Body of pancreas (tissue), 4 donors: ENCODE measurements around the gene GCC2. TPM values are rescaled to one million over a fixed set of nuclear protein-coding genes. Genes with fewer than 3 reads are reported as not detected.
"Not testable (repeated sequence)": the region's sequence is repeated elsewhere in the genome, so short reads cannot be mapped to it uniquely, and the experiment has no call there.

ENCODE experiments used
- ATAC-seq: fragments of 150-250 bp; one replicate; pipeline ENCODE4 v1.9.1; 2016
- DNase-seq, 4 donors: peaks; one replicate each; pipeline ENCODE4 v3.0.0-alpha.2; 2019
- H3K27ac ChIP-seq, 4 donors: fragments of 200-600 bp; sonication (generic); 1 replicate in 3 of 4; 2 replicates in 1 of 4; pipeline versions ENCODE4 v1.5.1 to v1.6.1; 2016 to 2019; ENCODE audit warnings: mild to moderate bottlenecking in 1 of 4, mixed read lengths in 1 of 4, moderate library complexity in 1 of 4
- H3K27me3 ChIP-seq, 2 donors: fragments of 200-600 bp; sonication (generic); one replicate each; pipeline ENCODE4 v1.6.0; 2016; ENCODE audit warnings: mild to moderate bottlenecking in 1 of 2
- H3K36me3 ChIP-seq, 2 donors: fragments of 200-600 bp; sonication (generic); replicated peaks in 1 of 2; 2 replicates each; pipeline ENCODE4 v1.5.1; 2016; ENCODE audit warnings: low read depth in 2 of 2; ENCODE audit not compliant: insufficient read depth in 1 of 2
- H3K4me1 ChIP-seq: fragments of 200-600 bp; sonication (generic); one replicate; pipeline ENCODE4 v1.6.0; 2016
- H3K4me3 ChIP-seq, 2 donors: fragments of 200-600 bp; sonication (generic); 1 replicate in 1 of 2; 2 replicates in 1 of 2; pipeline ENCODE4 v1.5.1; 2016 to 2019
- H3K9me3 ChIP-seq, 3 donors: fragments of 200-600 bp; sonication (generic); 1 replicate in 2 of 3; 2 replicates in 1 of 3; pipeline ENCODE4 v1.5.1; 2016
- CTCF ChIP-seq, 7 experiments: fragments of 450-650 bp in 4 of 7; fragments of 200-600 bp in 3 of 7; sonication (generic) in 3 of 7; IDR thresholded peaks; one replicate each; pipeline ENCODE4 v1.5.1; 2016 to 2019; ENCODE audit warnings: antibody characterized with exemption in 7 of 7
- POLR2A ChIP-seq, 3 donors: fragments of 450-650 bp; IDR thresholded peaks; one replicate each; pipeline ENCODE4 v1.6.1; 2016; ENCODE audit warnings: antibody characterized with exemption in 3 of 3, mild to moderate bottlenecking in 2 of 3
- WGBS, 2 donors: methylation state at CpG; one replicate each; pipeline ENCODE4 v1.1.5; 2017; 5-methylcytosine and 5-hydroxymethylcytosine counted together
- intact Hi-C: fragments of 100-400 bp; cut with DNase I; formaldehyde crosslinking; loops from one replicate; pipeline ENCODE4 v1.15.1; 2023
- small RNA-seq: library from RNA; depleted of rRNA; stranded (forward); fragments of <200 nt; gene quantifications from one replicate; pipeline ENCODE3, GENCODE V24; 2016
- total RNA-seq, 2 donors: library from RNA; depleted of rRNA; stranded (reverse); fragments of >200 nt; gene quantifications; one replicate each; pipeline ENCODE4 v1.1.0, GENCODE V29; 2016

The GCC2 gene
- total RNA-seq, 2 donors from 2014 or later = 29.6 to 75.5 TPM

GRCh38 chr2:108553209-108553919 is 104.4 kb downstream of the GCC2 start:
- peak overlapping the region in 1 of 4 donors; percentile 11 for H3K27ac ChIP-seq
- intact Hi-C loops = no loop called here
- no peaks in the 10 kb centered on the region for H3K27me3 ChIP-seq
- no peaks in the 10 kb centered on the region for H3K36me3 ChIP-seq
- WGBS, 2 donors = 64 to 68% methylated on average over 7 of the region's 7 CpGs
- peaks cover 32% of the 10 kb centered on the region for H3K4me1 ChIP-seq
- DNase-seq = no peak
- no peak overlapping the region for H3K4me3 ChIP-seq
- H3K9me3 ChIP-seq = no peaks in the 10 kb centered on the region
- TF ChIP-seq POLR2A (IDR thresholded peaks at IDR 0.05) (no peak), CTCF (IDR thresholded peaks at IDR 0.05) (no peak)
- ATAC-seq = peak; percentile 35

GRCh38 chr2:108554528-108554927 is 105.5 kb downstream of the GCC2 start:
- DNase-seq (peak; percentile 30 to 70 (median 42)), ATAC-seq (peak; percentile 64)
- Histone ChIP-seq H3K9me3 (no peaks in the 10 kb centered on the region), H3K27me3 (no peaks in the 10 kb centered on the region), H3K36me3 (no peaks in the 10 kb centered on the region), H3K4me1 (peaks cover 32% of the 10 kb centered on the region), H3K4me3 (no peak overlapping the region), H3K27ac (peak overlapping the region in 1 of 4 donors; percentile 56)
- WGBS, 2 donors = 18 to 32% methylated on average over 4 to 5 of the region's 5 CpGs
- intact Hi-C loops = no loop called here
- TF ChIP-seq POLR2A (IDR thresholded peaks at IDR 0.05) (no peak), CTCF (IDR thresholded peaks at IDR 0.05) (no peak)

GRCh38 chr2:108555572-108555971 is 106.6 kb downstream of the GCC2 start:
- Histone ChIP-seq H3K36me3 (no peaks in the 10 kb centered on the region), H3K4me3 (no peak overlapping the region), H3K27ac (peak overlapping the region in 1 of 4 donors; percentile 56), H3K27me3 (no peaks in the 10 kb centered on the region), H3K4me1 (peaks cover 43% of the 10 kb centered on the region), H3K9me3 (no peaks in the 10 kb centered on the region)
- ATAC-seq (no peak), DNase-seq (no peak)
- 93 to 96% methylated on average over 2 of the region's 2 CpGs for WGBS, 2 donors
- intact Hi-C loops = no loop called here
- TF ChIP-seq POLR2A (IDR thresholded peaks at IDR 0.05) = no peak
- TF ChIP-seq CTCF (IDR thresholded peaks at IDR 0.05) = no peak

- H3K27me3 ChIP-seq, H3K36me3 ChIP-seq, intact Hi-C loops, H3K4me3 ChIP-seq, DNase-seq, ATAC-seq, H3K9me3 ChIP-seq, H3K27ac ChIP-seq: not testable (repeated sequence)
- peaks cover 53% of the 10 kb centered on the region for H3K4me1 ChIP-seq
- WGBS, 2 donors = 40 to 67% methylated on average over 2 of the region's 2 CpGs
Observed at GRCh38 chr2:108556581-108556980, 107.6 kb downstream of the GCC2 start.

Small RNA genes within 50 kb of the gene (small RNA-seq; reads per million reads assigned to genes)
- gene SMIM12P1 = not detected

Other genes with a start within 250 kb of the GCC2 start
- gene SULT1C3, start 209.2 kb upstream of the GCC2 start, total RNA-seq = not detected
- 10 to 100 TPM; 13.2 to 25.7 TPM for gene SULT1C2, start 160.3 kb upstream of the GCC2 start, total RNA-seq
- 1 to 10 TPM; 1.3 to 4.2 TPM for gene SULT1C4, start 71.3 kb upstream of the GCC2 start, total RNA-seq
- 10 to 100 TPM; 19.1 to 28.3 TPM for gene LIMS1, start 85.3 kb downstream of the GCC2 start, total RNA-seq